ENCODE measurements around the gene MTUS2.

DNA sequence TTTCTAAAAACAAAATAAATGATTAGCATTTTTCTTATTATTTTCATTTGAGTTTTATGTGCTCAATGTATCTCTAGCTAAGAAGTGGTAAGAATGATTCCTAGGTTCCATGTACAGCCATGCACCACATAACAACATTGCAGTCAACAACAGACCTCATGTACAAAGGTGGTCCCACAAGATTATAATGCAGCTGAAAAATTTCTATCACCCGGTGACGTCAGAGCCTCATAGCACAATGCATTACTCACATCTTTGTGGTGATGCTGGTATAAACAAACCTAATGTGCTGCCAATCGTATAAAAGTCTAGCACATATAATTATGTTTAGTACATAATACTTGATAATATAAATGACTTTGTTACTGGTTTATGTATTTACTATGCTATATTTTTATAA is 654.9 kb downstream of the MTUS2 start:
- TF ChIP-seq CTCF (IDR thresholded peaks at IDR 0.05; ENCODE audit: low read length) (no peak), EZH2 (optimal IDR thresholded peaks at IDR 0.05; ENCODE audit: low read depth, low read length) (no peak)

Measured in MM.1S (cell line).